Renal cortical epithelial cell (primary cell): ENCODE data around the gene FAM174C. TPM values are rescaled to one million over a fixed set of nuclear protein-coding genes. Genes with fewer than 3 reads are reported as not detected.
"Not testable (repeated sequence)": the region's sequence is repeated elsewhere in the genome, so short reads cannot be mapped to it uniquely, and the experiment has no call there.

Source experiments
- DNase-seq: peaks from one replicate; pipeline ENCODE4 v3.0.0-alpha.2; 2011; ENCODE audit warnings: low read depth
- total RNA-seq: library from RNA; depleted of rRNA; stranded (reverse); fragments of >200 nt; gene quantifications from 2 replicates; pipeline ENCODE4 v1.2.3, GENCODE V29; 2014

Gene FAM174C
- total RNA-seq, 1 donor from 2014 or later = 13.9 TPM

GRCh38 chr19:1300744-1301490, 25.6 kb downstream of the FAM174C start:
- no peak for DNase-seq

- no peak for DNase-seq
These were observed 27.4 kb downstream of the FAM174C start for GRCh38 chr19:1302533-1303239.

GRCh38 chr19:1304197-1304924, 29.0 kb downstream of the FAM174C start:
- DNase-seq = no peak

DNA sequence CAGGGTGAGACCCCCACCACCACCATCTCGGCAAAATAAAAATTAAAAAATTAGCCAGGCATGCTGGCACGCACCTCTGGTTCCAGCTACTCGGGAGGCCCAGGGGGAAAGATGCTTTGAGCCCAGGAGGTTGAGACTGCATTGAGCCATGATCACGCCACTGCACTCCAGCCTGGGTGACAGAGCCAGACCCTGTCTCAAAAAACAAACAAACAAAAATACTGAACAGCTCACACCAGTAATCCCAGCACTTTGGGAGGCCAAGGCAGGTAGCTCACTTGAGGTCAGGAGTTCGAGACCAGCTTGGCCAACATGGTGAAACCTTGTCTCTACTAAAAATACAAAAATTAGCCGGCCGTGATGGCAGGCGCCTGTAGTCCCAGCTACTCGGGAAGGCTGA, 30.0 kb downstream of the FAM174C start:
- DNase-seq = not testable (repeated sequence)

DNA sequence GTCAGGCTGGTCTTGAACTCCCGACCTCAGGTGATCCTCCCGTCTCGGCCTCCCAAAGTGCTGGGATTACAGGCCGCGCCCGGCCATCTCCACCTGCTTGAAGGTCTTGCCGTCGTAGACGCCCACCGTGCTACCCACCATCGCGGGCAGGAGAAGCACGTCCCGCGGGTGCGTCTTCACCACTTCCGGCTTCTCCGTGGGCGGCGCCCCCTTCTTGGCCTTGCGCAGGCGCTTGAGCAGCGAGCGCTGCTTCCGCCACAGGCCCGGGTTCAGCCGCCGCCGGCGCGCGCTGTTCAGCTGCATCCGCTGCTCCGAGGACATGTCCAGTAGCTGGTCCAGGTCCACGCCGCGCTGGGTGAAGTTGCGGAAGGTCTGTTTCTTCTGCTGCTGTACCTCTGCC, 32.0 kb downstream of the FAM174C start:
- no peak for DNase-seq

GRCh38 chr19:1307755-1308303, 32.5 kb downstream of the FAM174C start:
- DNase-seq = no peak

GRCh38 chr19:1308718-1309117, 33.4 kb downstream of the FAM174C start:
- DNase-seq = no peak

GRCh38 chr19:1309977-1310852, 34.9 kb downstream of the FAM174C start:
- no peak for DNase-seq

GRCh38 chr19:1310853-1311180, 35.5 kb downstream of the FAM174C start:
- DNase-seq = no peak

GRCh38 chr19:1311543-1312091, 36.3 kb downstream of the FAM174C start:
- no peak for DNase-seq

GRCh38 chr19:1312767-1313694, 37.7 kb downstream of the FAM174C start:
- DNase-seq = peak; percentile 46

DNA sequence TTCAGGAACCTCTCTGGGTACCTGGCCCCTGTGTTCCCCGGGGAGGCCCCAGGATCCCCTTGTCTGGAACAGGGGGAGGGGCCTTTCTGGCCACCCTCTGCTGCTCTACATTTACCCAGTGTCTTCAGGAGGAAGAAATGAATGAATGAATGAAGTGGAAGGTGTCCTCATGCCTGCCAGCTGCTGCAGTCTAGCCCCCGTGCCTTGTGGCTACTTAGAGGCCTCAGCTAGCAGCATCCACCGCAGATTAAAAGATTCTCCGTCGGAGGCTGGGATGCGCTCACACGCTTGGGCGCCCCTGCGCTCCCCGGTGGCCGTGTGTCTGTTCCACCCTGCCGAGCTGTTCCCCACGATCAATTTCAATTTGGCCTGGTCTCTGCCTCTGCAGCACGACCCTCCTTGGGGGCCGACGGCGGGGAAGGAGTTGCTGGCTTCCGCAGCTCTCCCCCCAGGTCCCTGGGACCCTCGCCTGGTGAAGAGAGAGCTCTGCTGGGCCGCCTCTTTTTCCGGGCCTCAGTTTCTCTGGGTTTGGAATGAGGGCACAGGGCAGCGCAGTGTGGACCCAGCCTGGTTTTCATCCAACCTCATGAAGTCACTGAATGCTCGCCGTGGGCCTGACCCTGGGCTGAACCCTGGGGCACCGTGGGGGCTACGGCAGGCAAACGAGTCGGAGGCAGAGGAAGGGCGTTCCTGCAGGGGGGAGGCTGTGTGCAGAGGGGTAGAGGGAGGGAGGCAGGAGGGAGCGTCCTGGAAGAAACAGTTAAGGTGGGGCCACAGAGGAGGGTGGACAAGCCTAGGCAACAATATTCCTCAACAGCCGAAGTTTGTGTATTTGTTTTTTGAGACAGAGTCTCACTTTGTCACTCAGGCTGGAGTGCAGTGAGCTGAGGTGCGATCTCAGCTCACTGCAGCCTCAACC, 38.6 kb downstream of the FAM174C start:
- DNase-seq = no peak

DNA sequence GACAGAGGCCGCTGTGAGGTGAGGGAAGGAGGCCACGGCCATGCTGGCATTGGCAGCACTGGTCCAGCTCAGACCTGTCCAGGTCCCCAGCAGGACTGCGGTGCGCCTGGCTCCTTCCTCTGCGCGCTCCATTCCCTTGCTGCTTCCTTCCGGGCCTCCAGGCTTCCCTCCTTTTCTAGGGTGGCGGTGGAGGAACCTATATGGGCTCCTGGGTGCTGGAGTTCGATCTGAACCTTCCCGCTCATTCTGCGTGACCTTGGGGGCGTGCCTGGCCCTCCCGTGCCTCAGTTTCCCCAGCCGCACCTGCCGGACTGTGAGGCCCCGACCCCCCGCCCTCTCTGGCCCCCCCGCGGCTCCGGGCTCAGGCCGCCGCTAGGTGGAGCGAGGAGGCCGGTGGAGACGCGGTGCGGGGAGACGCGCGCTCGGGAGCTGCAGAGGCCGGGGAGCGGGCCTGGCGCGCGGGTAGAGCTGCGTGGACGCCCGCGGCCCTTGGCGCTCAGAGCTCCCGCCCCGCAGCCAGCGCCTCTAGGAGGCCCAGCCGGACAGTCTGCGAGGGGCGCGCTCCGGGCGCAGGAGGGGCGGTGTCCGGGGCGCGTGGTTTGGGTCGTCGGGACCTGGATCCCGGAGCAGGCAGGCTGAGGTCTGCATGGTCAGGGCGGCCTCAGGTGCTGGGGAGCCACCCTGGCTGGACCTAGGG, 40.3 kb downstream of the FAM174C start:
- DNase-seq = no peak

DNA sequence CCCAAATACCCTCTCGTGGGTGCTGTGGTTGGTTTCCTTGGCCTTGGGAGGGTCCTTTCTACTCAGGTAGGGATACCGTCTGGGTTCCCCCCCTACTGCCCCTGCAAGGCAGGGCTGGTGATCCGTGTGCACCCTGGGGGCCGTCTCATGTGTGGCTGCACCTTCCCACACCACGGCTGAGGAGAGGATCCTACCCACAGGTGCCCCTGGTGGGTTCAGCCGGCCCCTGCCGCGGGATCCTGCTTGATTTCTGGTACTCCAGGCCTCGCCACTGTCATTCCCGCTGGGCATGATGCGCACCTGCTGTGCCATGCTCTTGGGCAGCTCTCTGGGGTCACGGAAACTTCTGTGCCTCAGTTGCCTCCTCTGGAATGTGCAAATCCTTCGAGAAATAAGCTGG, 41.1 kb downstream of the FAM174C start:
- no peak for DNase-seq

- DNase-seq = no peak
These were observed 42.1 kb downstream of the FAM174C start for GRCh38 chr19:1317274-1318003.

GRCh38 chr19:1318678-1319471, 43.5 kb downstream of the FAM174C start:
- no peak for DNase-seq

DNA sequence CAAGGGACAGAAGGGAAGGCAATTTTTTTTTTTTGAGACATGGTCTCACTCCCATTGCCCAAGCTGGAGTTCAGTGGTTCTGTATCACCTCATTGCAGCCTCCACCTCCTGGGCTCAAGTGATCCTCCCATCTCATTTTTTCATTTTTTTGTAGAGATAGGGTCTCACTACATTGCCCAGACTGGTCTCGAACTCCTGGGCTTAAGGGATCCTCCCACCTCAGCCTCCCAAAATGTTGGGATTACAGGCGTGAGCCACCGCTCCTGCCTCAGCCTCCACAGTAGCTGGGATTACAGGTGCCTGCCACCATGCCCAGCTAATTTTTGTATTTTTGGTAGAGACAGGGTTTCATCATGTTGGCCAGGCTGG, 44.9 kb downstream of the FAM174C start:
- DNase-seq = not testable (repeated sequence)
